ENCODE measurements around the gene CNTN4.
A peak's percentile ranks its signal among the peaks of the same experiment; 100 is the strongest.
"Not testable (repeated sequence)": the region's sequence is repeated elsewhere in the genome, so short reads cannot be mapped to it uniquely, and the experiment has no call there.

The CNTN4 gene

DNA sequence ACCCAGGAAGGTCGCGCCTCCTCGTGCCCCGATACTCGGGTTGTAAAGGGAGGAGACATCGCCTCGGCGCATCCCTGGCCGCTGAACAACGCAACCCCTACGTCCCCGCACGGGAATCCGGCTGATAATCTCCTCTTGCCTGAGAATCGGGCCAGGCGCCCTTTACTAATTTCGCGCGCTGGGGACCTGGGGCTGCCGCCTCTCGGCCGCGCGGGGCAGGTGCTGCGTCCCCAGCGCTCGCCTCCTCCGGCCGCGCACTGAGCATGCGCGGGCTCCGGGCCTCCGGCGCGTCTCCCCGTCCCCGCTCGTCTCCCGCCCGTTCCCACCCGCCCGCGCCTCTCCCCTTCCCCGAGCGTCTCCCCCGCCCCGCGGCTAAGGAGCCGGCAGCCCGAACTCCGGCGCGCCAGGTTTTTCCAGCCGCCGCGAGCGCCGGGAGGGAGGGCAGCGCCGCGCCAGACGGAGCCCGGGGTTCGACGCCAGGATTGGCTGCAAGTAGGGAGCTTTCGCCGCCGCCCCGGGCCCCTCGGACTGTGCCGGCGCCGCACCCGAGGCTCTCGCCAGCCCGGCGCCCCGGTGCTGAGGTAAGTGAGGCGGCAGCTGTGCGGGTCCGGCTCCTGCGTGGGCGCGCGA, at the start of gene CNTN4:
TSS of gene CNTN4 (plus strand) at position 469 of the 630 bp plus-strand sequence.
- peak; percentile 95 for DNase-seq

DNA sequence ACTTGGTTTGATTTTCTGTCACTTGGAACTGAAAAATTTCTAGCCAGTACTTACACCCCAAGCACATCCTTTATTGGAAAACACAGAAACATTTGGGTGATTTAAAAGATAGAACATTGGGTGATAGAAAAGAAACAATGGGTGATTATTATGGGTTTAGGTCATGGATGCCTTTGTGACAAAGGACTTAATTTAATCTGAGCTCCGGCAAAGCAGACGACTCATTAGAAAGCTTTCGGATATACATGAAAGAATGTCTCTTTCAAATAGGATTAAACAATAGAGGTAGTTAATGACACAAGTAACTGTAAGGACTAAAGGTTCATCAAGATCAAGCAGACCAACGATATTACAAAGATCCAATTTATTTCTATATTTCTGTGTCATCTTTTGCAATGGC, 37.3 kb upstream of the CNTN4 start:
- no peak for DNase-seq

DNA sequence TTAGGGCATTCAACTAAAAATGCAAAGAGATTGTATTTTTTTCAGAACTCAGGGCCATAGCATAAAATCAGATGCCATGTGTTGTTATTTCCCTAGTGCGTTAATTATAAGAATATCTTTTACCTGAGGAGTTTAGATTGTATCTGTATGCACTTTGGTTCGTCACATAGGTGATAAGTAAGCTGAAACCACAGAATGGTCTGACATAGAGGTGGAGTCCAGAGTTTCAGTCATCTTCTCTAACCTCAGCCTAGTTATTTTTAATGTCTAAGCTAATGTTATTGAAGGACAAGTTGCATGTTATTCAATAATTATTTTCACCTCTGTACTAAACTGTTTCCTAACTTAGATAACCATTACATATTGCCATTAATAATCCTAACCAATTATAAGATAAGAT, 27.1 kb upstream of the CNTN4 start:
- DNase-seq, result no peak

GRCh38 chr3:2078821-2079220, 19.8 kb upstream of the CNTN4 start:
- no peak for DNase-seq

DNA sequence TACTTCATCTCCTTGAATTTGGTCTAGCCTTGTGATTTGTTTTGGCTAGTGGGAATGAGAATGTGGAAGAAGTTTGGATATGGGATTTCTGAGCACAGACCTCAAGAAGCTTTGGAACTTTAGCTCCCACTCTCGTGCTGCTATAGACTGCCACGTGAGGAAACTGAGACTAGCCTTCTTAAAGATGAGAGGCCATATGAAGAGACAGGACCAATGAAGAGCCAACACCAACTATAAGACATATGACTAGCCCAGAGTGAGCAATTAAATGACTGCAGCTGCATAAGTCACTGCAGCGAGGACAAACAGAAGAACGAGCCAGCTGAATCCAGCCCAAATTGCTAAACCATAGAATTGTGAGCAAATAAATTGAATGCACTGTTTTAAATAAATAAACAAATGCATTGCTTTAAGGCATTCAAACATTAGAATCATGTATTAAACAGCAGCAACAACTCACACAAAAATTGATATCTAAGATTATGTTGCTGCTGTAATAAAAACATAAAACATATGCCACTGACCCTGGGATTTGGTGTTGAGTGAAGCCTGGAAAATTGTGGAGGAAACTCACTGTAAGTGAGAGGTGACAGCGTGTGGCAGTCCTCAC, 15.7 kb upstream of the CNTN4 start:
- no peak for DNase-seq

DNA sequence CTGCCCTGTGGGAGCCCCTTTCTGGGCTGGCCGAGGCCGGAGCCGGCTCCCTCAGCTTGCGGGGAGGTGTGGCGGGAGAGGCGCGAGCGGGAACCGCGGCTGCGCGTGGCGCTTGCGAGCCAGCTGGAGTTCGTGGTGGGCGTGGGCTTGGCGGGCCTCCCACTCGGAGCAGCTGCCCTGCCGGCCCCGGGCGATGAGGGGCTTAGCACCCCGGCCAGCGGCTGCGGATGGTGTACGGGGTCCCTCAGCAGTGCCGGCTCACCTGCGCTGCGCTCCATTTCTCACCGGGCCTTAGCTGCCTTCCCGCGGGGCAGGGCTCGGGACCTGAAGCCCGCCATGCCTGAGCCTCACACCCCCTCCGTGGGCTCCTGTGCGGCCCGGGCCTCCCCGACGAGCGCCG, 15.1 kb upstream of the CNTN4 start:
- not testable (repeated sequence) for DNase-seq

DNA sequence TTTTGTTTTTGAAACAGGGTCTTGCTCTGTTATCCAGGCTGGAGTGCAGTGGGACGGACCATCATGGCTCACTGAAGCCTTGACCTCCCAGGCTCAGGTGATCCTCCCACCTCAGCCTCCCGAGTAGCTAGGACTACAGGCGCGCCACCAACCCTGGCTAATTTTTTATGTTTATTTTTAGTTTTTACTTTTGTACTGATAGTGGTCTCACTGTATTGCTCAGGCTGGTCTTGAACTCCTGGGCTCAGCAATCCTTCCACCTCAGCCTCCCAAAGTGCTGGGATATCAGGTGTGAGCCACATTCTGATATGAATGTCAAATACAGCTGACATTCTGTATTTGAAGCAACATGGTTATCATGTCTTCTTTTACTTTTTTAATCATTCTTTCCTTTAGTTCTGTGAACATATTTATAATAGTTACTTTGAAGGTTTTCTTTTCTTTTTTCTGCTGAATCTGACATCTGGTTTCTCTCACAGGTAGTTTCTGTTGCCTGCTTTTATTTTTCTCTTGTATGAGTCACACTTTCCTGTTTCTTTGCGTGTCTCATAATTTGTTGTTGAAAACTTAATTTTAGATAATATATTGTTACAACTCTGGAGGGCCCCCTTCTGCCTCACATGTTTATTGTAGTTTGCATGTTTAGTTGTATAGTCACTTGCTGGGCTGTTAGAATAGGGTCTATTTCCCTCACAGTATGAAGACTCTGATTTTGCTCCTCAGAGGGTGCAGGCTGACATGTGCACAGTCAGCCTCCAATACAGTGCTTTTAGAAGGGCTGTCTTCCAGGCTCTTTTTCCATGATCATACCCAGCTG, 8.4 kb upstream of the CNTN4 start:
- peak; percentile 33 for DNase-seq

DNA sequence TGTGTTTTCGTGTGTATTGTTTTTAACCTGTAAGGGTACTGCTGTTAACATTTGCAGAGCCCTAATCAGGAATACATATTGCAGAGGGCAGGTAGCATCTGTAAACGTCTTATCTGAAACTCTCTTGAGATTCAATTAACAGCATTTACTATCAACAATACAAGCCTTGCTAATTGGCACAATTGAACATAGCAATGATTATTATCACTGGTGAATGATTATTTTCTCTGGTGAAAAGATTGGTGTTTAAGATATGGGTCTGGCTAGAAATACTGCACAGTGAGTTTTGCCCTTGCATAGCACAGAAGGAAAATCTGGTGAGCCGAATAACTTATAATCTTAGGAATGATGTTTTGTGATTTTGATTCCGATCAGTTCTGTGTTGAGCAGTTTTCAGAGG, 5.9 kb upstream of the CNTN4 start:
- DNase-seq, result no peak

DNA sequence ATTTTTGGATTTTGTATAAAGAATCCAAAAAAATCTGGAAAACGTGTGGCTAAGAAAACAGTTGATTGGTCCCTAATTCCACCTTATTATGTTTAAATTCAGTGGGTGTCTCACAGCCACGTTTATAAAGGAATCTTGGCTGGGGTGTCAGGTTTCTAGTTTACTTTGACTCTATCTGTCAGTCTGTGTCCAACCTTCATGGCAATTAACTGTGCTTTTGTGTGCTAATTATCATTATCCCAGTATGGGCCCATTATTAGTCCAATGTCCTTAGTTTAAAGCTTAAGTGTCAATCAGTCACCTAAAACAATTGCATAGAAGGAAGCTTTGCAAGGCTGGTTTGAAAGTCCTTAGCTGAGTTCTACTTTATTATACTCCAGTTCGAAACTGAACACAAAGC, 3.7 kb upstream of the CNTN4 start:
- peak; percentile 83 for DNase-seq

- DNase-seq, result peak; percentile 67
Observed at GRCh38 chr3:2096216-2096615, 2.5 kb upstream of the CNTN4 start.

DNA sequence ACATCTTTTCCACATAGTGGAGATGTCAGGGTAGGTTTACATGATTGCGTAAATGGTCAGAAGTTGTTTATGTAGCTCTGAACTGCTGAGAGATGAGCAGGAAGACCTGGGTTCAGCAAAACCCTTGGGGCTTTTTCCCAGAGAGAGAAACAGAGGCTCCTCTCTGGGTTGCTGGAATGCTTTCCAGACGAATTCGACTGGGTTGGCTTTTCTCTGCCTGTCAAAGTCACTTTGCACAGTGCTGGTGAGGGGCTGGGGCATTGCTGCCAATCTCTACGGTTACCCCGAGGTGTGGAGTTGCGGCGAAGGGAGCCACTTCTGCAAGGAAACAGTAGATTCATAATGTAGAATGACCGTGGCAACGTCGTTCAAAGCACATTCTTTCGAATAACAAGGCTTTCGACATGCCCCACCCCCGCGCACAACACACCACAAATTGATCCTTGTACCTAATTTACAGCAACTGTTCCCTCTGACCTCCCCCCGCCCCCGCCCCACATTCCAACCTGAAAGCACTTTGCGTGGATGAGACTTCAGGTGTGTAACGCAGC, 950 bp upstream of the CNTN4 start:
- peak; percentile 61 for DNase-seq

- peak; percentile 76 for DNase-seq
Observed at GRCh38 chr3:2099028-2099671, 484 bp downstream of the CNTN4 start.

DNA sequence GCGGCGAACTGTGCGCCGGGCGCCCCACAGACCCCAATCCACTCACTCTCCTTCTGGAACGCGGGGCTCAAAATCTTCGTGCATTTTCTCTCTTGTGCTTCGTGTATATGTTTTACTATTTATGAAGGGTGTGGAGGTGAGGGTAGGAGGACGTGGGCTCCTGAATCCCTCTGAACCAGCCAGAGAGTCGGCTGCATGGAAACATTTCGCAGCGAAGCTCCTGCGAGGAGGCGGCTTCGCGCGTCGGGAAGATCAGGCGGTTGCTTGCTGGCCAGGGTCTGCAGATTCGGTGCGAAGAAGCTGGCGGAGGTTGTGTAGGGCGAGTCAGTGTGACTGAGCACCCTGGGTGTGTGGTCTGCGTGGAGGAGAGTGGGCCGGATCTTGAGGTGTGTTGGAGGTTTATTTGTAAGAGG, 1.1 kb downstream of the CNTN4 start:
- peak; percentile 59 for DNase-seq

DNA sequence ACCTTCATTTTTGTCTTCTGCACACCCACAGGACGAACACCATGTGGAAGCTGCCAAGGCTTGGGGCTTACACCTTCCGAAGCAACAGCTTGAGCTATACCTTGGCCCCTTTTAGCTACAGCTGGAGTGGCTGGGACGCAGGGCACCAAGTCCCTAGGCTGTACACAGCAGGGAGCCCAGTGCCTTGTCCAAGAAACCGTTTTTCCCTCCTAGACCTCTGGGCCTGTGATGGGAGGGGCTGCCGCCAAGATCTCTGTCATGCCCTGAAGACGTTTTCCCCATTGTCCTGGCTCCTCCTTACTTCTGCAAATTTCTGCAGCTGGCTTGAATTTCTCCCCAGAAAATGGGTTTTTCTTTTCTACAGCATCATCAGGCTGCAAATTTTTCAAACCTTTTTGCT, 7.8 kb downstream of the CNTN4 start:
- no peak for DNase-seq

GRCh38 chr3:2110597-2111117, 12.0 kb downstream of the CNTN4 start:
- no peak for DNase-seq

DNA sequence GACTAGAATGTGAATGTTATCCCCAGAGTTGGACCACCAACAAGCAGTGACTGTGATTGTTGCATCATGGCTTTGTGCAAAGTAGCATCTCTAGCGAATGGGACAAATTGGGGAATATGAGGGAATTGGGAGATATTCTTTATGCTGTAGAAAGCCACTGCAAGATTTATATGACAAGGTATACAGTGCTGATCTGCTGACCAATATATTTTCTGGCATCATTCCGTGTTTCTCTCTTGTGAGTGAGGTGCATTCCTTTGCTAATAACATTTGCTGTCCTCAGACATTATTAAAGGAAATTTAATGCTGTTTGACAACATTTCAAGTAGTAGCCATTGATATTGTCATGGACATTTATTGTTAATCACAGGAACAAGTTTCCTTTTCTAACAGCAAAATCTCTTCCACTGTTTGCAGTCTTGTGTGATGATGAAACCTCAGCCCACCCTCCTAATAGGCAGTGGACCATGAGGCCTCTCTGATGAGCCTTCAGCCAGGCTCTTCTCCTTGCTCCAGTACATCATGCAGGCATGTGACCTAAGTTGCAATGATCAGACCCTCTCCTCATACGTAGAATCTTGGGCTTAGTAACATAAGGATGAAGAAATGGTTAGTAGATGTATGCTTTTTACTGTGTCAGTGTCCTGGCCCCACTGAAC, 16.1 kb downstream of the CNTN4 start:
- DNase-seq, result no peak

- no peak for DNase-seq
Observed at GRCh38 chr3:2130726-2131125, 32.1 kb downstream of the CNTN4 start.

- DNase-seq, result no peak
Observed at GRCh38 chr3:2133146-2133545, 34.5 kb downstream of the CNTN4 start.

DNA sequence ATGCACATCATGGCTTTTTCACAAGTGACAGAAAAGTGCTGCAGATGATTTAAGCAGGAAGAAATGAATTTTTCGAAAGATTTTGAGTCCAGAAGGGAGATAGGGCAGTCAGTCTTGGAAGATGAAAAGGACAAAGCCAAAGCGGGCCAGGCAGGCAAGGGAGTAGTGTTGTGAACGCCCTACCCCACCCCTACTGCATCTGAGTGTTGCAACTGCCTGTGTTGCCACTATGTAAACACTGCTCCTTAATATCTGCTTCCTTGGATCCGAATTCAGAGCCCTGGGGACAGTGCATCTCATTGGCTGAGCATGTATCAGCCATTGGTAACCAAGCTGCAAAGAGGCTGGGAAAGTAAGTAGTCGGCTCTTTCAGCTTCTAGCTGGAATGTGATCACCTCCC, 39.0 kb downstream of the CNTN4 start:
- DNase-seq, result no peak

DNA sequence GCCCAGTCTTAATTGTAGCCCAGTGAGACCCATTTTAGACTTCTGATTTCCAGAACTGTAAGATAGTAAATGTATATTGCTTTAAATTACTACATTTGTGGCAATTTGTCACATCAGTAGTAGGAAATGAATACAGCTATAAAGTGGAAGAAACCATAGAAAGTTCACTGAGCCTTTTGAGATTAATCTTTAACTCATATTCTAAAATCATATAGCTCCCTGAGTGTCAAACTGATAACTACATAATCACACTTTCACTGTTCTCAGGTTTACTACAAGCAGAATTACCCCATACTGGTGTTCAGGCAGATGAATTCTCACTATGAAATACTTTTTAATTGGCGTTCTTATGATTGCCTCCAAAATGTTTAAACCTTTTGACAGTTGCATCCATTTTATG, 42.8 kb downstream of the CNTN4 start:
- DNase-seq, result no peak

DNA sequence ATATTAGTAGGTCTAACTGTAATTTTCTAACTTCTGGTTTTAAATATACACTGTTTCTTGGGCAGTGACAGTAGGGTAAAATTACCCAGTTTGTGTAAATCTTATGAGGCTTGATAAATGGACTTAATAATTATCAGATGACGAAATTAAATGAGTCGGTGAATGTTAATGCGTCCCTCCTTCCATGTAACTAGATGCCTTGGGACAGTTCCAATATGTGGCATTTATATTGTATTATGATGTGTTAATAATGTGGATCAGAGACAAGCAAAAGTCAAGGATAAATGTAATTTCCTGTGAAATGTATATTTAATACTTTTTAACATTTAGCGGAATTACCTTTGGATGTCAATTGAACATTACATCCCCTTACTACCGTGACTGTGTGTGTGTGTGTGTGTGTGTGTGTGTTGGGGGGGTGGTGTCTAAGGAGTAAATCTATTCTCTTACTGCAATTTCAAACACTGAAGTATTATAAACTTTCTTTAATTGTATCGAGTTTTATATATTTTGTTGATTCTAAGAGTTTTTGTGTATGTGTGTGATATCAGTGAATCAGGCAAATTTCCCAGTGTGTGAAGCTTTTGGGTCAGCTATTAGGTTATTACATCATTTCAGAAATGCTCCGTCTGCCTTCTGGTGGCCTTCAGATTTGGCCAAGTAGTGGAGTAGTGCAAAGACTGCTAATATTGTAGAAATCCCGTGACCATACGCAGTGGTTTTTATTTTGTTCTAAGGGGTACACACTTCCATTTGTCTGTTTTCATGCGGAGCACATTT, 50.1 kb downstream of the CNTN4 start:
- no peak for DNase-seq

GRCh38 chr3:2153053-2153452, 54.4 kb downstream of the CNTN4 start:
- DNase-seq, result no peak
